KBM-7 (cell line): ENCODE data around the gene EID2.

ENCODE experiments used
- DNase-seq: peaks from one replicate; pipeline ENCODE4 v3.0.0-alpha.2; 2015
- in situ Hi-C: fragments of 300-500 bp; cut with MboI; formaldehyde crosslinking; loops from 2 replicates; pipeline ENCODE4 v1.14.3; 2020; ENCODE audit warnings: low sequenced_read_pairs, low pct_unique_long_range_greater_than_20kb, mixed read lengths

EID2 gene

GRCh38 chr19:39539518-39540332 lies at the start of gene EID2:
EID2 (minus strand) TSS chr19:39540161; CDS start chr19:39540079, 82 bp downstream.
- in situ Hi-C loops = no loop called here
- peak; percentile 92 for DNase-seq

DNA sequence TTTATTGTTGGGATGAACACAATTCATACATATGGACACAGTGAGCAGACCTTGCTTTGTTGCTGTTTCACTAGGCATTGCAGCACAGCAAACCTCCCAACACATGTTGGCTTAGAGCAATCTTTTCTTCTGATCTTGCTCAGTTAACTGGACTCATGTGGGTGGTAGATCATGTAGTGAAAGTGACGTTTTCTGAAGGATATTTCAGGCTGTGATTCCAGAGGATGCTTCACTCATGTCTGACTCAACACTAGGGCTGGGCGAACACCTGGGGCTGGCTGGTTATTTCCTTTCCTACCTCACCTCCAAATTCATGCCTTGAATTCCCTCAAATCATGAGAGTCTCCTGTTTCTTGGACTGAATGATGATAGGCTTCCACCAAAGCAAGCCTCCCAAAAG lies 48.1 kb upstream of the EID2 start:
- in situ Hi-C loops = no loop called here
- DNase-seq = no peak

- DNase-seq = no peak
- in situ Hi-C loops = no loop called here
These were observed 47.5 kb upstream of the EID2 start for GRCh38 chr19:39587496-39587895.

GRCh38 chr19:39582891-39583625 lies 43.1 kb upstream of the EID2 start:
- peak; percentile 51 for DNase-seq
- in situ Hi-C loops = no loop called here

- no peak for DNase-seq
- in situ Hi-C loops = no loop called here
These were observed 42.5 kb upstream of the EID2 start for GRCh38 chr19:39582442-39582841.

- in situ Hi-C loops = loop anchor here (25.0 kb wide), 1 partner anchor 94 kb away; the partner anchor contains the start of gene LGALS16
- no peak for DNase-seq
These were observed 28.6 kb upstream of the EID2 start for GRCh38 chr19:39568604-39569003.

DNA sequence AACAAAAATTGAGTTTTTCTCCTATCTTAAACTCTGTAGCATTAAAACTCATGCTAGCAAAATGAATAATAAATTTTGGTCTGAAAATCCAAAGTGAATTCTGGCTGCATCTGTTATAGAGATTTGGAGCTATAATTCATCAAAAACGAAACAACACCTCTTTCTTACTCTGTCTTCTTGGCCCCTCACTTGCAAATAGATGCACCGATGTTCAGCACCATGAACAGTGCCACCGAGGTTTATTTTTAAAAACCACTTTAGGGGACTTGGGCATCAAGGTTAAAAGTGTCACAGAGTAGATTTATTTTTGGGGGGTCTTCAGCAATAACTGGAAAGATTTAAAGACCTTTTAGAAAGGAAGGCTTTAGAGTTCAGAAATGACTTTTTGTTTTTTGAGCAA lies 26.1 kb upstream of the EID2 start:
- no peak for DNase-seq
- in situ Hi-C loops = loop anchor here (25.0 kb wide), 1 partner anchor 96 kb away; the partner anchor contains the start of gene LGALS16

DNA sequence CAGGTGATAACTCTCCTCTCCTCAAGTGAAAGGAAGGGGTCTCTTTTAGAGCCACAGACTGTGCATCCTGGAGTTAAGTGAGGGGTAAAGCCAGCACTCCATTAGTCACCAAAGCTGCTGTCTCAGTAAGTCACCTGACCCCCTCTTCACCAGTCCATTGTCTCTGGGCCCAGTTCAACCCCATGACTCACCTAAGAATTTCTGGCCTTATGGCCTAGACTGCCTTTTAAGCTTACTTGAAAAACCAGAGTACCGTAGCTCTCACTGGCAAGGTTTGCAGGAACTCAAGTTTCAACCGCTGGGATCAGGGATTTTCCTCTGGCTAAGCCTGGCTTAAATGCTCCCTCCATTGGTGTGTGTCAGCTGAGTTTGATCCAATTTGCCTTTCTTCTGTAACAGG lies 23.4 kb upstream of the EID2 start:
- no peak for DNase-seq
- in situ Hi-C loops = loop anchor here (25.0 kb wide), 1 partner anchor 99 kb away; the partner anchor contains the start of gene LGALS16

GRCh38 chr19:39558624-39559117 lies 18.7 kb upstream of the EID2 start:
- in situ Hi-C loops = loop anchor here (25.0 kb wide), 1 partner anchor 104 kb away; the partner anchor contains the start of gene LGALS16

DNA sequence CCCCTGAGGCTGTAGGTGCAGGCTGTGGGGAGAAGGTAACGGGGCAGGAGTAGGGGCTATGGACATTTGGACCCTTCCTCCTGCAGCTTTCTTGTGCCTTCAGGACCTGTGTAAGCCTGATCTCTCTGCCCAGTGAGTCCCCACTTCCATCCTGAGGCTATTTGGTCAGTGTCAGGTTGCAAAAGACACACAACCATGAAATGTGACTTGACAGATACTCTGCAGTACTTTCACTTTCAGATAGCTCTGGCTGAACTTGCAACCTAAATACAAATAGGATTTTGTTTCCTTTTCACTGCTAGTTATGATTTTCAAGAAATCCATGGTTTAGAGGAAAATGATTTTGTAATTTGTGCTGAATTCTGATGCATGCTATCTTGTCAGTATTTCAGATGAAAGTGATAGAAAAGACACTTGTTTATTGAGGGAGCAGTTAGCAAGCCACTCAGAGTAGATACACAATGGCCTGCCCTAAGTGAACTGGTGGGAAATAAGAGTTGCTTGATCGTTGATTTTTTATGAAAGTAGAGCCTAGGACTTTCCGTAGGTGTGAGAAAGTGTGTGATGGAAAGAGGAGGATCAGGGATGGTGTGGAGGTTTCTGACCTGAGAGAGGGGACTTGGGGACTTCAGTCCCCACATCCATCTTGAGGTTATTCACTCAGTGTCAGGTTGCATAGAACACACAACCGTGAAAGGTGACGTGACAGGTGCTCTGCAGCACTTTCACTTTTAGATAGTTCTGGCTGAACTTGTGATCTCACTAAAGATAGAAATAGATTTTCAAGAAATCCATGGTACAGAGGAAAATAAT lies 18.1 kb upstream of the EID2 start:
- in situ Hi-C loops = loop anchor here (25.0 kb wide), 1 partner anchor 104 kb away; the partner anchor contains the start of gene LGALS16
- DNase-seq = no peak

More at GRCh38 chr19:39558624-39559117, 18.7 kb upstream of the EID2 start:
- DNase-seq = no peak

GRCh38 chr19:39555883-39556282 lies 15.9 kb upstream of the EID2 start:
- DNase-seq = no peak
- in situ Hi-C loops = loop anchor here (25.0 kb wide), 1 partner anchor 106 kb away; the partner anchor contains the start of gene LGALS16

- no peak for DNase-seq
- in situ Hi-C loops = loop anchor here (25.0 kb wide), 1 partner anchor 107 kb away; the partner anchor contains the start of gene LGALS16
These were observed 14.8 kb upstream of the EID2 start for GRCh38 chr19:39554701-39555311.

DNA sequence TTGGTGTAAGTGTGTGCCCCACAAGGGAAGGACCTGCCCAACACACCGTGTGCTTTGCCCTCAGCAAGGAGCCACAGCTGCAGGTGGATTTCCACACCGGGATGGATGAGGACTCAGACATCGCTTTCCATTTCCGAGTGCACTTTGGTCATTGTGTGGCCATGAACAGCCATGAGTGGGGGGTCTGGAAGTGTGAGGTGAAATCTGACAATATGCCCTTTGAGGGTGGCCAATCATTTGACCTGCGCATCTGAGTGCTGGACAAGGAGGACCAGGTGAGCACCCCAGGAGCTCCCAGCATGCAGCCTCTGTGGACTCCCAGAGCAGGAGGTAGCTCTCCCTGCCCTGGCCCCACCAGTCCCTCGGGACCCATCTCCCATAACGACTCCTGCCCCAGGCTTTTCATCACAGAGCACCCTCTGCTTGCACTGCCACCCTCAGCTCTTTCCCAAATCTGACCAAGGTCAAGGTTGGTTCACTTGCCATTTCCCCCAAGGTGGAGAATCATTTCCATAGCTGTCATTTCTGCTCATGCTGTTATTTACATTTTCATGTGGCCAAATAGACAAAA lies 13.2 kb upstream of the EID2 start:
- no peak for DNase-seq
- in situ Hi-C loops = loop anchor here (25.0 kb wide), 1 partner anchor 109 kb away; the partner anchor contains the start of gene LGALS16

DNA sequence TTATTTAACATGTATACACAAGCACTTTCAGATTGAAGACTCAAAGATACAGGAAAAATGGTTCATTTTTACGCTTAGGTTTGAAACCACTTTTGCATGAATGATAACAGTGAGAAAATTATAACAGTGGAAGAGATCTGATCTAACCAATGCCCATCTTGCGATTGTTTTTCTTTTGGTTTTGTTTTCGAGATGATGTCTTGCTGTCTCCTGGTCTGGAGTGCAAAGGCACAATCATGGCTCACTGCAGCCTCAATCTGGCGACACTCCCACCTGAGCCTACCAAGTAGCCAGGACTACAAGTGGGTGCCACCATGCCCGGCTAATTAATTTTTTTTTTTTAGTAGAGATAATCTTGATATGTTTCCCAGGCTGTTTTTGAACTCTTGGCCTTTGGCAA lies 10.2 kb upstream of the EID2 start:
- in situ Hi-C loops = loop anchor here (25.0 kb wide), 1 partner anchor 112 kb away; the partner anchor contains the start of gene LGALS16
- DNase-seq = no peak

DNA sequence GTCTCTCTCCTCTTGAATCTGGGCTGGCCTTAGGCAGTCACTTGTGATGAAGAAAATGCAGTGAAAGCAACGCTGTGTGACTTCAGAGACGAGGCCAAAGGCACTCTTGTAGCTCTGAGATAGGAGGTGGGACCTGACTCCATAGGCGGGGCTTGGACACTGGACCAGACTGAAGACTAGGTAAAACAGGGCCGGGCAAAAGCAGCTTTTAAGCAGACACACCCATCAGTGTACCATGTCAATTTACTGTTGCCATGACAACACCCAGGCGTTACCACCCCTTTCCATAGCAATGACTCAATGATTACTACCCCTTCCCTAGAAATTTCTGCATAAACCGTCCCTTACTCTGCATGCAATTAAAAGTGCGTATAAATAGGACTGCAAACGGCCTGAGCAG lies 6.6 kb upstream of the EID2 start:
- in situ Hi-C loops = no loop called here
- DNase-seq = no peak

GRCh38 chr19:39544911-39545310 lies 5.0 kb upstream of the EID2 start:
- no peak for DNase-seq
- in situ Hi-C loops = no loop called here

GRCh38 chr19:39544226-39544903 lies 4.4 kb upstream of the EID2 start:
- no peak for DNase-seq
- in situ Hi-C loops = no loop called here

- in situ Hi-C loops = no loop called here
- no peak for DNase-seq
These were observed 3.5 kb upstream of the EID2 start for GRCh38 chr19:39543477-39543857.
